HG02623 (cell line): Measurements from ENCODE around the gene LRRC2.
"Not testable (repeated sequence)": the region's sequence is repeated elsewhere in the genome, so short reads cannot be mapped to it uniquely, and the experiment has no call there.

ENCODE experiments used
- ATAC-seq: cut with Tn5 transposase; IDR thresholded peaks from one replicate; pipeline ENCODE4 v1.9.1; 2021; ENCODE audit warnings: moderate library complexity; ENCODE audit not compliant: unreplicated experiment

Gene LRRC2, protein sequence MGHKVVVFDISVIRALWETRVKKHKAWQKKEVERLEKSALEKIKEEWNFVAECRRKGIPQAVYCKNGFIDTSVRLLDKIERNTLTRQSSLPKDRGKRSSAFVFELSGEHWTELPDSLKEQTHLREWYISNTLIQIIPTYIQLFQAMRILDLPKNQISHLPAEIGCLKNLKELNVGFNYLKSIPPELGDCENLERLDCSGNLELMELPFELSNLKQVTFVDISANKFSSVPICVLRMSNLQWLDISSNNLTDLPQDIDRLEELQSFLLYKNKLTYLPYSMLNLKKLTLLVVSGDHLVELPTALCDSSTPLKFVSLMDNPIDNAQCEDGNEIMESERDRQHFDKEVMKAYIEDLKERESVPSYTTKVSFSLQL

DNA sequence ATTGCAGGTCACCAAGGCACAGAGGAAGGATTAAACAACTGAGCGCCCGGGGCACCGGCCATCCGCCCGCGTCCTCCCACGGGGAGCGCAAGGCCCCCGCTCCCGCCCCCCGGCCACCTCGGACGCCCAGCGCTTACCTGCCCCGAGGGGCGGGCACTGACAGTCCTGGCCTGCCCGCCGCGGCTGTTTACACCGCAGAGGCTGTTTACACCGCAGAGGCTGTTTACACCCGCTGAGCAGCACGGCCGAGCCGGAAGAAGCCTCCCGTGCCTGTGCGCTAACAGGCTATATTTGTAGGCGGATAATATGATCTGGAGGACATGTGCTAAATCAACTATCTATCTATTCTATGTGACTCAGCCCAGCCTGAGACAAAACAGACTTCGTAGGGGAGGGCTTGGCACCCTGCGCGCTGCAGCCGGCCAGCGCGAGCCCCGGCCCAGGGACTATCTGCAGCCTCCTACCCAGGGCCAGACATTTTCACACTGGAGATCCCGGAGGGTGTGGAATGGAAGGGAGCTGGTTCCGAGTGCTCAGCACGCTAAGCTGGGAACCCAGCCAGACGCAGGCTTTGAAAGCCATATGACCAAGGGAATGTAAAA lies at the start of gene LRRC2:
LRRC2 (minus strand) TSS at position 263 of the 602 bp plus-strand sequence. CDS start 14,711 bp downstream, outside the sequence.
- no peak for ATAC-seq

DNA sequence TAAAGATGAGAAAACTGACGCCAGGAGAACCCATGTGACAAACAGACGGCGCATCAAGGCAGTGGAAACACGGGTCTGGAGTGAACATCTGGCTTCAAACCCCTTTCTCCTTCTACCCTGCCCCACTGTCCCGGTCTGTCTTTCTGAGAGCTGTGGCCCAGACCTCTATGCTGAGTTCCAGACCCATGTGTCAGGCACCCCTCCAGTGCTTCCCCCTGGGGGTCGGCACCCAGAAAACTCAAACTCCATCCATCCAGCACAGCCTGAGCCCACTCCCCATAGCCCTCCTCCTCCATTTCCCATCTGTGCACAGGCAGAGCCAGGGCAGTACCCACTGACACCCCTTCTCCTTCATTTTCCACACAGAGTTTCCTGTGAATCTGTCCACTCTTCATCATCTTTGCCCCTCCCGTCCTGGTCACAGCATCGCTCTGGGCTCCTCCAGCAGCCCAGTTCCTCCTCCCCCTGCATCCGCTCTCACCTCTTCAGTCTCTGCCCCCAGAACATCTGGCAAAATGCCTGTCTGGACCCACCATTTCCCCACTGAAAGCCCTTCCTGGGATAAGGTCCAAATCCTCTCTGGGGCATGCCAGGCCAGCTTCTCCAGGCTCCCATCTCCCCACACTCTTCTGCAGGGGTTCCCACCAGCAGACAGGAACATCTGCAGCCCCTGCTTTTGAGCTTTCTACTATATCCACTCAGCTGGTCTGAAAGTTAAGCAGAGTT lies 49.1 kb upstream of the LRRC2 start:
- ATAC-seq, result no peak

DNA sequence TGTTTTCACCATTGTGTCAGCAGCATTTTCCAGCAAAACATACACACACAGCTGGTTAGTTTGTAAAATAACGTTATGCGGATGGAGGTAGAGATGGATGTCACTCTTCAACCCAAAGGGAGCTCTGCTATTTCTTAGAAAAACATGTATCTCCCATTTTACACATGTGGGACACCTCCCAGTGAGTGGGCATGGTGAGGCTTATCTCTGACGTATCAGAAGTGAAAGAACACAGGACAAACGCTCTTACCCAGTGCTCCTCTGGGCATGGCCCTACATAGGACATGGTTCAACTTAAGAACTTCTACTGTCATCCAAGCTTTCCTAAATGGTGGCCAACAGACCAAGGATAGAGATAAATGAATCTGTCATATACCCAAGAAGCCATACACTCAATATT lies 48.3 kb upstream of the LRRC2 start:
- ATAC-seq, result no peak

DNA sequence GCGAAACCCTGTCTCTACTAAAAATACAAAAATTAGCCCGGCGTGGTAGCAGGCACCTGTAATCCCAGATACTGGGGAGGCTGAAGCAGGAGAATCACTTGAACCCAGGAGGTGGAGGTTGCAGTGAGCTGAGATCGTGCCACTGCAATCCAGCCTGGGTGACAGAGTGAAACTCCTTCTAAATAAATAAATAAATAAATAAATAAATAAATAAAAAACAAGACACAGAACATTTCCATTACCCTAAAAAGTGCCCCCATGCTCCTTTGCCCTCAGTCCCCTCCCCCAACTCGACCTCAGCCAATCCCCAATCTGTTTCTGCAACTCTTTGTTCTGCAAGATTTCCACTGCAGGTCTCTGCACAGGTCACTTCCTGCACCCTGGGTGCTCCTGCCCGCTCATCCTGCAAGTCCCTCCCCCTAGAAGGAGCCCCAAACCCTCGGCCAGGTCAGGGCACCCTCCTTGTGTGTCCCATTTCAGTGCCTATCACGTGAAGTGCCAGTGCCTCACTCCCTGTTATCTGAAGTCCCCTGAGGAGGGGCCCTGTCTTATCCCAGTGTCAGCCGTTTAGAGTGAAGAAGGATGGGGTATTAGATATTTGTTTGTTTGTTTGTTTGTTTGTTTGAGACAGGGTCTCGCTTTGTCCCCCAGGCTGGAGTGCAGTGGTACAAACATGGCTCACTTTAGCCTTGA lies 47.4 kb upstream of the LRRC2 start:
- no peak for ATAC-seq

DNA sequence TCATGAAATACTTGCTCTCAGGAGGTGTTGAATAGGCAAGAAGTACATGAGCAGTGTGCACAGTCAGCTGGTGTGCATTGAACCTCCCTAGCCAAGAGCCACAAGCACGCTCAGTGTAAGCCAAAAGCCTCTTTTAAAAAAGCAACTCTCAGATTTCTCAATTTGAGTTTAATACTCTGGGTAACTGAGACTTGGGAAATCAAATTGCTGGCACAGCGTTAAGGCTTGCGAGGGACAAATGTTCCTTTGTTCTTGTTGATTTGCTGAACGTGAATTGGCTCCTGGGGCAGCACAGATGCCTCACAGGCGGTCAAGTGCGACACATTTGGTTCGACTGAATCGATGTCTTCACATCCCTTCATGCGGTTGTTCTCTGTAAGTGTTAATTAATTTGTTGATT lies 46.2 kb upstream of the LRRC2 start, which contains the start of gene FAM240A:
FAM240A (plus strand) TSS at position 202 of the 400 bp plus-strand sequence; CDS start at position 361, 159 bp downstream.
- ATAC-seq, result no peak

DNA sequence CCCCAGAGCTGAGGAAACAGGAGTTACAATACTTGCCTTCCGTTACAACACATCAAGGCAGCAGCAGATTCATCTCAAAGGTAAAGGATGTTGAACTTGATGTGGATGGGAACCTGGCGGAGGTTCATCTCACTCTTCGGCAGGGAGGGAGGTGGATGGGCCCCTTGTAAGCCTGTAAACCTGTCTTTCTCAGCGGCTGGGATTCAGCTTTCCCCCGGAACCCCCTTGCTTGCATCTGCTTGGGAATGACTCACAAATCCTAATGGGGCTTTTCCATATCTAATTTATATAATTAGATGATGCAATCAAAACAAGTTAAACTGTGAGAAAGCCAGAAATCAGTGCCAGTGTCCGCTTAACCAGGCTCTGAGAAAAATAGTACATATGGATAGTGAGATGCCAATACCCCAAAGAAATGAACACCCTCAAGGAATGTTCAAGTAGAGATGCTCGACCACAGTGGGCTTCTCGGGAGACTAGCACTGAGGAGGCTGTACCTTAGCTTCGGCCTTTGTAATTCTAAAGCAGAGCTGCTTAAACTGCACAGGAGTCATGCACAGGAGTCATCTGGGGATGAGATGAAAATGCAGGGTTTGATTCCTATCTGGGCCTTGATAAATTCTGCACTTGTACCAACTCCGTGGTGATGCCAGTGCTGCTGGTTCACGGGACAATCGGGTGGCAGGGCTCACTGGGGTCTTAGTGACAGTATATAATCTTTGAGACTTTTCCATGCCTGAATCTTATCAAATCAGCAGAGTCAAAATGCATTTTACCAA lies 44.0 kb upstream of the LRRC2 start:
- ATAC-seq, result no peak

DNA sequence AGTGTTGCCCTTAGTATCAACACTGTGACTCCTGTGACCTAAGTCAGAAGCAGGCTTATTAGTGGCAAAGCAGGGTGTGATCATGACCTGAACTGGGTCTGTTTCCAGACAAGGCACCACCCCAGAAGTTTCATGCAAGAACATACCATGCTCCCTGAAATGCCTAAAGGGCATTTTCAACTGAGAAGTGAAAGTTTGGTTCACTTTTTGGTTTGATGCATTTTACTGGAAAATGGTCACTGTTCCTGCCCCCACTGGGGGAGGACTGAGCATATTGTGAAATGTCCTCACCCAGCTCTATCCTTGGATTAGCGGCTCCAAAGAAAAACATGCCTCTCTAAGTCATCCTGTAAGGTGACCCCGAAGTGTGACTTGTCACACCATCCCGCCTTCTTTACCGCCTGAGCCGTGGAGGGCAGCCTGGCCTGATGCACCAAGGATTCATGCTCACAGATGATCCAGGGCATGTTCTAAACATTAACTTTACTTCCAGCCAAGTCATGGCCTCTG lies 43.2 kb upstream of the LRRC2 start:
- ATAC-seq, result no peak

DNA sequence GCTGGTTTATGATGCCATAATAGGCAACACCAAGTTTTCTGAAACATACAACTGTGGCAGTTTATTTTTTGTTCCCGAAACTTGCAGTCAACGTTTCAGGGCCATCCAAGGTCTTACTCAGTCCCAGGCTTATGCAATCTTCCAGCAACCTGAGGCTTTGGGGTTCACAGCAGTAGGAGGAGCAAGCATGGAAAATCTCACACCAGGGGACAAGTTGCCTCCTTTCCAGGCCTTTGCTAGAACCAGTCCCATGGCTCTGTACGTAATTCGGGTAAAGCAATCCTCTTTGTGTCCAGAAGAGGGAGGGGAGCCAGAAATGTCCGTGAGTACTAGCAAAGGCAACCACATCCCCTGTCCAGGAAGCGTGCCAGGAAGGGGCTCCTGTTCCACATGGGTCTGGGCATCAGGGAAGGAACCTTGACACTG lies 41.5 kb upstream of the LRRC2 start:
- ATAC-seq, result no peak

DNA sequence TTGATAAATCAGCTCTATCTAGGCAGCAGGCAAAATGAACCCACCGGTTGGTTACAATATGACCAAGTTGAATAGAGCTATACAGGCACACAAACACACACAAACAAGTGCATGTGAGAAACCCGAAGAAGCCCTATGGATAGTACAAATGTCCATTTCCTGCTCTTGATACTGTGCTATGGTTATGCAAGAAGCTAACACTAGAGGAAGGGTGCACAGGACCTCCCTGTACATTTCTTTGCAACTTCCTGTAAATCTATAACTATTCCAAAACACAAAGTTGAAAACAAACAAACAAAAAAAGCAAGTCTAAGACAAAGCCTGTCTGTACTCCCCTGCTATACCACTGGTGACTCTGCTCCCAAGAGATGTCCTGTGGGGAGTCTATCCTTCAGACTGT lies 38.0 kb upstream of the LRRC2 start:
- ATAC-seq, result no peak

DNA sequence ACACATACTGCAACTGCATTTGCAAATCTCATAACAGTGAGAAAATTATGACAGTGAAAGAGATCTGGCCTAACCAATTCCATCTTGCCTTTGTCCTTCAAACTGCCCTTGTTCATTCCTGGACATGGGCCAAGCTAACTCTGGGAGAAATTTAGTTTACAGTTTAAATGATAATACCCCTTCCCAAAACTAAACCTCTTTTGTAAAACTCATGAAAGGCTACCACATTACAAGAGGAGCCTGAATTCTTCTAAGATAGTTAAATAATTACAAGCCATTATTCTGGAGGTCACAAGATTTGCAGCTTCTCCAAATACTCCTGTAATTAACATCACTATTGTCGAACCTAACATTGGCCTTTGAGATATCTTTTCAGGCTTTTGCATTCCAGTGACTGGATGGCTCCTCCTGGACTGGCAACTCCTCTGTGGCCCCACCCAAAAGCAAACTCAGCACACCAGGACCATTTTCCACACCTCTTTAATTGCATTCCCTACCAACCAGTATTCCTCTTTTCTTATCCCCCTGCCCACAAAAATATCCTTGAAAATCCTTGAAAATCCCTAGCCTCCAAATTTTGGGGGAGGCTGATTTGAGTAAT lies 37.4 kb upstream of the LRRC2 start:
- ATAC-seq, result no peak

DNA sequence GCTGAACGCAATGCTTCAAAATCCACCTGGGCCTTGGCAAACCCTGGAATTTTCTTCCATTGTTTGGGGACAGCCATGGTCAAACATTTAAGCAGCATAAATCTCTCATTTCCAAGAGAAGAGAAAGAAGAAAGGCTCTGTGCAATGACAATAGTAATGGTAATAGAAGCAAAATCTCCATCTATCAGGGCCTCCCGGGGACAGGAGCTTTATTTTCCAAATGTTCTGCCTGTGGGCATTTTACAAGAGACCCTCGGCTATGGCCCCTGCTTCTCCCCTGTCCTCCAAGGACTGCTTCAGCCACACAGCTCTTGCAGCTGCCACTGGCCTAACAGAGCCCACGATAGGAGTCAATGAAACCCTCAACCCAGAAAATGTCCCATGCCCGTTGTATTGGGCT lies 33.5 kb upstream of the LRRC2 start:
- ATAC-seq, result no peak

DNA sequence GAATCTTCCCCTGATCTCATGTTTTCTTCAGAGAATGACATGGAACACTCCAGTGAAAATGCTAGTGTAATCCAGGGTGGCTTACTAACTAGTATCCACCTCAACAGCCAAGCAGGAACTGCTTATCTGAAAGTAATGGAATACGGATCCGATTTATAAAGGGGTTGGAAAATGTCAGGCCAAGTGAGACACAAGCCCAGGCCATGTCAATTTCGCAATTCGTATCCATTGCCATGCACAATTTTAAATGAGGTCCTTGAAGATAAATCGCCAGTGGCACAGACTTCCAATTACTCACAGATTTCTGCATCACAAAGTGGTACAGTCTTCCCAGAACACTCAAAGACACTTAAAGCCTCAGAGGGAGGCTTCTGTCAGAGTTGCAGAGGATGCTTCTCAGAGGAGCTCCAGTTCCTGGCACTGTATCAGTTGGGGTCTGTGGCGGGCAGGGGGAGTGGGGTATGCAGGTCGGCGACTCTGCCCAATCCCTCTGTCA lies 29.8 kb upstream of the LRRC2 start:
- no peak for ATAC-seq

DNA sequence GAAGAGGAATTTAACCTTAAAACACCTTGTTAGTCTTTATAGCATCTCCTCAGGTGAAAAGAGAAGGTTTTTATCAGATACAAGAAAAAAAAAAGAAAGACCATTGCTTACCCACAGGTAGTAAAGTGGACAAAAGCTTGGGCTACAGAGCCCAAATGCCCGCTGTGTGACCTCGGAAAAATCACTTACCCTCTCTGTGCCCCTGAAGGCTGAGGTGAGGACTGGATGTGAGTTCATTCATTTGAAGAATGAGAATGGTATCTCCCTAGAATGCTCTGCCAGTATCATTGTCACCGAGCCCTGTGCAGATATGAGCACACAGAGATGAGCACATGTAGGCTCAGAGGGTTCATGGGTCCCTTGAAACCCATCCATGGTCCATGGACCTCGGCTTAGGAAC lies 28.6 kb upstream of the LRRC2 start:
- ATAC-seq, result no peak

DNA sequence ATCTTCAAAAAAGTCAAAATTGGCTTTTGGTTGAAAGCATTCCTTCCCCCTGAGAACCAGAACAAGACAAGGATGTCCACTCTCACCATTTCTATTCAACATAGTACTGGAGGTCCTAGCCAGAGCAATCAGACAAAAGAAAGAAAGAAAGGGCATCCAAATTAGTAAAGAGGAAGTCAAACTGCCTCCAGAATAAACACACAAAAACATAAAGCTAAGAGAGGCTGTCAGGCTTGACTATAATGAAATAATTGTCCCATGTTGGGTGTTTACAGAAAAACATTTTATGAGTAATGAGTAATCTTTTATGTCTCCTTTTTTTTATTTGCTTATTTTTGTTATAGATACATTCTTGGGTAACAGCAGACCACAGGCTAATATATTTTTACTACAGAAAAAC lies 27.9 kb upstream of the LRRC2 start:
- no peak for ATAC-seq

DNA sequence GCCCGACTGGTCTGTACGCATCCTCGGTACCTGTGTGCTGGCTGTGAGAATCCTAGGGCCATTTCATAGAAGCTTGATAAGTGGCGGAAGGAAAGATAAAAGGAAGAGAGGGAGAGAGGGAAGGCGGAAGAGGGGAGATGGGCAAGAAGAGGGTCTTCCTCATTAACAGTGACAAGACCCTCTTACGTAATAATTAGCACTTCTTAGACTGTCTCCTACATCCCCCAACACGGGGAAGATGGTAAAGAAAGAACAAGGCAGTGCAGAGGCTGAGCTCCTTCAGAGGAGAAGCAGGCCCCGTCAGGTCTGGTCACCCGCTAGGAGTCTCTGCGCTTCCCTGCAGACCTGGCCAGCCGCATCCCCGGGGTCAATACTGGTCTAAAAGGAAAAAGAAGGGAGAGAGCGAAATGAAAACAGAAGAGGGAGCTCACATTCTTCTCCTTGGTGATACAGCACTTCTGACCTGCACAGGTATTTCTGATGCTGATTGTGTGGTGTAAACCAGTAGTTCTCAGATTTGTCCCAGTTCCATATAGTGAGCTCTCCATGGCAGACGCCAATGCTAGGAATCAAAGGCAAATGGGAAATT lies 27.3 kb upstream of the LRRC2 start:
- ATAC-seq, result no peak

DNA sequence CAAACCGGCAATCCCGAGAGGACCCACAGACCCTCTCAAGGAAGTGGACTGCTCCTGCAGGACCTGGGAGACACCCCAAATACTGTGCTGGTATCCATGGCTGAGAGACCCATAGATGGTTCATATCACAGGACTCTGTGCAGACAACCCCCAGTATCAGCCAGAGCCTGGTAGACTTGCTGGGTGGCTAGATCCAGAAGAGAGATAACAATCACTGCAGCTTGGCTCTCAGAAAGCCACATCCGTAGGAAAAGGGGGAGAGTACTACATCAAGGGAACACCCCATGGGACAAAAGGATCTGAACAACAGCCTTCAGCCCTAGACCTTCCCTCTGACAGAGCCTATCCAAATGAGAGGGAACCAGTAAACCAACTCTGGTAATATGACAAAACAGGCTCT lies 21.2 kb upstream of the LRRC2 start:
- not testable (repeated sequence) for ATAC-seq

DNA sequence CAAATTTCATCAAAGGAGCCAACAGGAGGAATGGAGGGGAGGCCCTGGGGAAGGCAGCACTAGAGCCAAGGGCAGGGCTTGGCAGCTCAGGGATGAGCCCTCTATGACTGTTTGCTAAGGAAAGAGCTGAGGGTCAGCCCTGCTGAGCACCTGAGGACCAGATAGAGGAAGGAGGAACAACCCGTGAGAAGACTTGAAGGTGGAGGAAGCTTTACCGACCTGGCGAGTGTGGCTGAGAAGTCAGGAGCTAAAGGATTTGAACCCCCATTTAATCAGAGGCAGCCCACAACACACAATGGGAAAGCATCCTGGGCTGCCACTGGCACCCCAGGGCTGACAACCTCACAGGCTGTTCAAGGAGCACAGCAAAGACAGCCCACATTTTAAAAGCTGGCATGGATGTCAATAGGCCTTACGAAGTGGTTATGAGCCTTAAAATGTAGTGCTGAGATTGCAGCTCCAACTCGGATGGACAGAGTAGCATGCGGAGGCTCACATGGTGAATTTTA lies 20.7 kb upstream of the LRRC2 start:
- no peak for ATAC-seq

DNA sequence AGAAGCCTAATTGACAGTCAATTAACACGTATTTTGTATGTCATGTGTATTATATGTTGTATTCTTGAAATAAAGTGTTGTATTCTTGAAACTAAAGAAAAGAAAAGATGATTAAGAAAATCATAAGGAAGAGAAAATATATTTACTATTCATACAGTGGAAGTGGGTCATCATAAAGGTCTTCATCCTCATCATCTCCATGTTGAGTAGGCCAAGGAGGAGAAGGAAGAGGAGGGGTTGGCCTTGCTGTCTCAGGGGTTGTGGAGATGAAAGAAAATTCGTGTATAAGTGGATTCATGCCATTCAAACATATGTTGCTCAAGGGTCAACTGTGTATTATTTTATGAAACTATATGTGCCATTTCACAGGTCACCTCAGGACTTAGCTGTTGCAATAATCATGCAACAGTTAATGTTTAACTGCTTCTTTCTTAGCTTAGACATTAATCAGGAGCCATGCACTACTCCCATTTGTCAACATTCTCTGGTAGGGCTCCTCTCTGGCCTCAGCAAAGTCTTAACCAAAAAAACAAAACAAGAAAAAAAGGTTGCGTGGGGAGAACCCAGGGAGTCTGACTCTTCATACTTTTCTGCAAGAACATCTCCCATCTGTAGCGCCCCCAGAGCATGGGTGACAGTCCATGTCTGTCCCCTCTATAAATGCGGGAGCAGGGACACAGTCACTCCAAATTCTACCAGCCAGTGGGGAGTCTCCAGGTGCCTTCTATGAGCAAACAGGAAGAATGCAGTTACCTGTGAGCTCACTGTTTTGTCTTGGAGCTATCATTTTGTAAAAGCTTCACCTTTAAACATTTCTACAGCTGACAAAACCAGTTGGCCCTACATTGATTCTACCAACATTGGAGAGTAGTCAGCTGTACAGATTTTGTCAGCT lies 19.9 kb upstream of the LRRC2 start:
- no peak for ATAC-seq
